HuH-7.5 (cell line): ENCODE measurements around the gene PPP1CA.
A peak's percentile ranks its signal among the peaks of the same experiment; 100 is the strongest.

Experiments
- DNase-seq: peaks from one replicate; pipeline ENCODE4 v3.0.0; 2011; ENCODE audit warnings: low spot score

Gene PPP1CA

DNA sequence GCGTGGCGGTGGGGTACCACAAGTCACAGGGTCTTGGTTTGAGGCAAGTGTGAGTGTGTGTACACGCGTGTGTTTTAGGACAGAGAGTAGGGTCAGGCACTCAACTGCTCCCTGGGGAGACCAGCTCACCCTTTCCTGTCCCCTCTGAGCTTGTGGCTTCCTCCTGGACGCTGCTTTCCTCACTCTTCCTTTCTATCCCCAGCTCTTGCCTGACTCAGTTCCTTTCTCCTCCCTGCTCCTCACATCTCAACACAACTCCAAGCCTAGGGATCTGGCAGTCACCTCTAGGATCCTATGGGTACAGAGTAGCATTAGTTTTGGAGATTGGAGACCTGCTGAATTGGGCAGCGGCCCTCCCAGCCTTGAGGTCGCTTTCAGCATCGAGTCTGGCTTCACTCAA is 32.4 kb downstream of the PPP1CA start:
- DNase-seq: no peak

DNA sequence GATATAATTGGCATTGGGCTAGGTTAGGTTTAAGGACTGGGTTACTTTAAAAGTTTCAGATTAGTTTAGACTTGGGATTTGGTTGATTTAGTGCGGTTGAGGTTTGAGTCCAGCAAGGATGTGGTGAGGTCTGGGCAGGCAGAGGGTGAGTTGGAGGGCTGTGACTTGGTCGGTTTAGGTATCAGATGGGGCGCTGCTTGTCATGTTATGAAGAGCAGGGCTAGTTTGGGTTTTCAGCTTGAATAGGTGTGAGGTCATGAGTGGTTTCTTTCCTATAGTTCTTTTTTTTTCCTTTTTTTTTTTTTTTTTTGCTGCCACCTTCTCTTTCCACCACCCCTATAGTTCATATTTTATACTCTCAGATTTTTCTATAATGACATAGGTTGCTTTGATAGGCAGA is 33.0 kb downstream of the PPP1CA start:
- DNase-seq: no peak

DNA sequence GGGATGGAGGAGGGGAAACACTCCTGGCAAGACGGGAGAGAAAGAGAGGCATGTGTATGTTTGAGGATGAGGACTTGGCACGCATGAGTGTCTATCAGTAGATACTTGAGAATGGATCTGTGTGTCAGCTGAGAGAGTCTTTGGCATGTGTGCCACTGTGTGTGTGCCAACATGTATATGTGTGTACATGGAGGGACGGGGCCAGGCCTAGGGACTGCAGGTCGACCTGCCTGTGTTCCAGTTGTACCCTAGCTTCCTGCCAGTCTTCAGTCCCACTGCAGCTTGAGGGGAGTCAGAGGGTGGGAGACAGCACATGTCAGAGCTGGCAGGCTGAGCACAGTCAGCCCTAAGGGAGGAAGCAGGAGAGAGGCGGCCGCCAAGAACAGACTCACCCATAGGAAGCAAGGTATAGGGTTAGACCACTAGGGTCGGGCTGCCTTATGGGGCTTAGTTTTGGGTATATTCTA is 33.9 kb downstream of the PPP1CA start:
- no peak for DNase-seq

DNA sequence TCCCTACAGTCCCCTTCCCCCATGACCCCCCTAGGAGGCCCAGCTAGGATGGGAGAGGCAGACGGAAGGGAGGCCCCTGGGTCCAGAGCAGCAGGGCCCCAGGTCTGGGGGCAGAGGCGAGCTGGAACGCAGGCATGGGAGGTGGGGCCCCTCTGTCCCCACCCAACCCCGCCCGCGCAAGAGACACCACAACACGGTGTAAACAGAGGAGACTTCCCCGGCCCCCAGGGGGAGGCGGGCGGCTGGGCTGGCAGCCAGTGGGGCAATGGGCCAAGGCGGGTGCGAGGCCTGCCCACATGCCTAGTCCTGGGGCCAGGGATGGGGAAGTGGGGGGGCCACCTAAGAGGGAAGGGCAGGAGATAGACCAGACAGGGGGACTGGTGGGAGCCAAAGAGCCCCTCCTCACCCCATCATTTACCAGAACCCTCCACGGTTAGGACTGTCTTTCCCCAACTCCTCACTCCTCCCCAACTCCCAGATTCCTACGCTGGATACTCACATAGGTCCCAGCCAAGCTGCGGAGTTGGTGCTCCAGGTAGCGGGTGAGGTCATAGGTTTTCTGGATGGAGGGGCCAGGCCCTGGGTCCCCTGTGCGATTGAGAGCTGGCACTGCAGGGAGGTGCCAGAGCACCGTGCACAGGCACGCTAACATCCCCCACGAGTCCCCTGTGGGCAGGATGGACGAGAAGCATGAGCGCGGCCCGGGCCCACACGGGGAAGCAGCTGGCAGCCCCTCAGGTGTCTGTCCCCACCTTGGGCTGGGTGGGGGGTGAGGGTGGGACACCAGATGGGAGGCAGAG is 34.5 kb downstream of the PPP1CA start:
- DNase-seq: no peak

DNA sequence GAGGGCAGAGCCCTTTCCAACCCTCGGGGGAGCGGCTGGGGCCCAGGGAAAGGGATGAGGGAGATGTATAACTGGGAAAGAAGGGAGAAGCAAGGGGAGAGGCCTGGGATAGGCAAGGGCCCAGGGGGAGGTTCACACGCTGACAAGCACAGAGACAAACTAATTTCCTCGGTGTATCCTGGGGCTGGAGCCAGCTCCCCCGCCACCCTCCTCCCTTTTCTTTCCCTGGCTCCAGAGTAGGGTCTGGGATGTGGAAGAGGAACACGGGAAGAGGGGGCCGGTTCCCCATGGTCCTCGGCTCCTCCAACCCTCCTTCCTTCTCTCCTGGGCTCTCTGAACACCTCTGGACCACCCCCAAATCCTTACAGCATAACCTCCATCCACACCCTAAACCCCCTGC is 35.1 kb downstream of the PPP1CA start:
- no peak for DNase-seq

DNA sequence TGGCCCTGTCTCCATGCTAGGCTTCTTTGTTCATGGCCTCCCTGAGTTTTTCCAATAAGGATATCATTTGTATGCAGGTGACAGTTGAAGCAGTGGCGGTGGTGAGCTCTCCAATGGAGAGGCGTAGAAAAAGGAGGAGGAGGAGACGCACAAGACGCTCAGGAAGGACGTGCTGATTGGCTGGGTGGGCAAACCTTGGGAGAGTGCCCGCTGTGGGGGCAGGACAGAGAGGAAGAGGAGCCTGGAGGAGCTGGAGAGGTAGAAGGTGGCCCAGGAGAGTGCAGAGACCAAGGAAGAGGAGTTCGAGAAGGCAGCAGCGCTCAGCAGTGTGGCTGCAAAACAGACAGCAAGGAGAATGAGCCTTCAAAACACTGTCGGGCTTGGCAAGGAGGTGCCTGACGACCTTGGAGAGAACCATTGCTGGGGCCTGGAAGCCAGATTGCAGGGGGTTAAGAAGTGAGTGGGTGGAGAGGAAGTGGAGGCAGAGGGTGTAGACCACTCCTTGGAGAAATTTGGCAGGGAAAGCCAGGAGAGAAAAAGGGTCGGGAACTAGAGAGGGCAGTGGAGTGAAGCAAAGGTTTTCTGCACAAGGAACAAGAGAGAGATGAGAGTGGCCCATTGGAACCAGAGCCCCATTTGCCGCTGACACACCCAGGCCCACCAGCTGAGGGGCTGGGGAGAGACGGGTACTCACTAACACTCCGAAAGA is 35.8 kb downstream of the PPP1CA start:
- no peak for DNase-seq

DNA sequence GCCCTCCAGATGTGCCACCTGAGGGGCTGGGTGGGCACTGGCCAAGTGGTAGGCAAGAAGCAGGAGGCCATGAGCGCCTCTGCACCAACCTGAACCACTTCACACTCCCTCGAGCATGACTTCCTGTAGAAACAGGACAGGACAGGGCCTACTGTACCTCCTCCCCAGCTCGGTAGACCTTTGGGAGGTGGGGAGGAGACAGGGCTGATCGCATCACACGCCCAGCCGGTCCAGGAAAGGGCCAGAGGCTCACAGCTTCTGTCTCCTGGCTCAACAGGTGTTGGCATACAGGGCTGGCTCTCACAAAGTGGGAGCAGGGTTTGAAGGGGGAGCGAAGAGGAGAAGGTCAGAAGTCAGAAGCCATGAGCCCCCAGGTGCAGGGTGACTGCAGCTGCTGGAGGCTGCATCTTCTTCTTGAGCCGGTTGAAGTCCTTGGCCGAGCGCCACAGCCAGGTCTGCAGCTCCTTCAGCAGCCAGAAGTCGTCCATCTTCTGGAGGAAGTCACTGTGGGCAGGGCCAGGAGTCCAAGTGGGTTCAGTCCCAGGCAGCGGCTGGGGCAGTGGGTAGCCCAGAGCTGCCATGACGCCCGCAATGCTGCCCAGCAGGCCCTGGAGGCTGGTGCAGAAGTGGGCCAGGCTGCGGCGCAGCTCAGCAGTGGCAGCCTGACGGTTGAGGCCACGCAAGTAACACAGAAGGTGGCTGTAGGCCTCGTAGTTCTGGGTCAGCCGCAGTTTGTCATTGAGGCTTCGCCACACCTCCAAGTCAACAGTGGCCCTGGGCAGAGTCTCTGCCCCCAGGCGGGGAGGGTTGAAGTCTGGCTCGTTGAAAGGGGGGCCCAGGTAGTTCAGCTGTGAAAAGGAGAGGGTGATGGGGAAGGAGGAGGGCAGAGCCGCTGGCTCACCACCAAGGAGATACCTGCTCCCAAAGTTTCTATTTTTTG is 36.6 kb downstream of the PPP1CA start:
- DNase-seq: no peak

DNA sequence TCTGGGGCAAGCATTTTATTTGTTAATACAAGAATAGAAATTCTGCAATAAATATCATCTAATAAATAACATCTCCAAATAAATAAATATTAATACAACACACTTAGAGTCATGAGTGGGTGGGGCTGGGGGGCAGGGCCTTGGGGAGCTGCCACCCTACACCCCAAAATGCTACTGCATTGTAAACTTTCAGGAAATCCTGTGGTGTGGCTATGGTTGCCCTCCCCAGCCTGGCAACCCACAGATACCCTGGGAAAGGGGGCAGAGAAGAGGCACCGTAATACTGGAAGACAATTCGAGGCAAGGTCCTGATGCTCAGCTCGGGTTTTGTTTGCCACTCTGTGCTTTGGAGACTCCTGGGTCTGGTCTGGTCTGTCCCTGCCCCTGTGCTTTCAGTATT is 37.5 kb downstream of the PPP1CA start:
- no peak for DNase-seq

DNA sequence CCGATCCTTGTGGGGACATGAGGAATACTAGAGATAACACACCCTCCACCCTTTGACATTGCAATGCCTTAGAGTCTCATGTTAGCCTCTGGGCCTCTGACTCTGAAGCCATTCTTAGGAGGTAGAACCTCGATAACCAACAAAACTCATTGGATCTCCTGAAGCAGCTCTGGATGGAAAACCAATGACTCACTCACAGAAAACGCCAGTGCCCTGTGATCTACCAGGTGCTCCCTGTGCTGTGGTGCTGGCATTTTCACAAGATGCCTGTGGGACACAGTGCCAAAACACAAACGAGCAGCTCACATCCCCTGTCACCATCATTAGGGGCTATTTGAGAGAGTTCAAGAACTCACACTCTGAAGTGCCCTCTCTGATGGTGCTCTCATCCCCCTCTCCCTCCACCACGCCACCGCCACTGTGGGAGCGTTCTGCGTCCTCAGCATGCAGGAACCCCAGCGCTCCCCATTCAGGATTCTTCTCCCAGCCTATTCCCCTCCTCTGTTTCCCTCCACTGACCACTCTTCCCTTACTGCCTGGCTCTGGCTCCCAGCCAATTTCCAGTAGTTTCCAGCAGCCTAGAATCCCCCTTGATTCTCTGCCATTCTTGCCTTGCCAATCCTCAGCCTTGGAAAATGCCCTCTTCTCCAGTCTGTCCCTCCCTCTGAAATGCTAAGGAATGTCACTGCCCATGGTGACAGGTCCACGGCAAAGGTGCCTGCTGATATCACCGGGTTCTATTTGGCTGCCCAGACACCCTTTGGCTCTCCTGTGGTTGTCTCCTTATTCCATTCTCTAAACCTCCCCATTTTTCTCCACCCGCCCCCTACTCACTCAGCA is 43.6 kb downstream of the PPP1CA start:
- DNase-seq: peak; percentile 21

DNA sequence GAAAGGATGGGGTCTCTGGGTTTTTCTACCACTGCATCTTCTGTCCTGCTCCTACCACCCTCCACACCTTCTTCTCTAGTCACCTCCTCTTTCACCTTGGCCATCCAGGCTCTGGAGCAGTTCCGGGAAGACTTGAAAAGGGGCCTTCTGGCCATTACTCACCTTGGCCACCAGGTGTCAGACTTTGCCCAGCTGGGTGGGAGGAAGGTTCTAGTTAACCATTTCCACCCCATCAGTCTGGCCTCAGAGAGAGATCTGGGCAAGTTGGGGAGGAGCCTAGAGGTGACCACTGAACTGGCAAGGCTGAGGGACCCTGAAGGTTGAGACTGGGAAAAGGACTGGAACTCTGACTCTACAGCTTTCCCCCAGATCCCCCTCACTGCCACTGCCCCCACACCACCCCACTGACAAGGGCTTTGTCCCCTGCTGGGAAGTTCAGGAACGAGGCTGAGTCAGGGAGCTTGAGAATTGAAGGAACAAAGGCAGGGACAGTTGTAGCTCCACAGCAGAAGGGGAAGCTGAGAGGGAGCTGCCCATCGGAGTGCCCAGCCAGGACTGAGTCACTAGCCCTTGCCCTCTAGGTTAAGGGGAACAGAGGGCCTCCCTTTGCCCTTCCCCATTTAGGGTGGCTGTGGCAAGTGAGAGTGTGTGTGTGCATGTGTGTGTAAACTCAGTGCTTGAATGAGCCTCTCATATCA is 44.6 kb downstream of the PPP1CA start:
- peak; percentile 100 for DNase-seq

DNA sequence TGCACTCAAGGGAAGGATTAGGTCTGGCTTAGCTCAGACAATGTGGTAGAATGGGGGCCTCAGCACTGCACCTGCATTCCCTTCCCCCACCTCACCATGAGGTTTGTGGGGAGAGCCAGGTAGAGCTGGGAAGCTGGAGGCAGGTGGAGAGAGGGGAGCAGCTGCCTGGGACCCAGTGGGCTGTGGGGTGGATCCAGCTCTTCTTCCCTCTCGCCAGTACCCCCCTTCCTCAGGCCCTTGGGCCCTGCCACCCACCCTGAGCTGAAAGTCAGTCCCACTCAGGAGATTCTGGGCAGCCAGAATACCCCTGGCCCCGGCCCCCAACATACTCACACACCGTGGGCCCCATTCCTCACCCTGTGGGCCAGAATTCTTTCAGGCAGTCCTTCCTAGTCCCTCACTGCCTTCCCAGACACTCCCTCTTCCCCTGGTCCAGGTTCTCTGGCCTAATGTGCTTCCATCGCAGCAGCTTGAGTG is 45.2 kb downstream of the PPP1CA start:
- peak; percentile 19 for DNase-seq

DNA sequence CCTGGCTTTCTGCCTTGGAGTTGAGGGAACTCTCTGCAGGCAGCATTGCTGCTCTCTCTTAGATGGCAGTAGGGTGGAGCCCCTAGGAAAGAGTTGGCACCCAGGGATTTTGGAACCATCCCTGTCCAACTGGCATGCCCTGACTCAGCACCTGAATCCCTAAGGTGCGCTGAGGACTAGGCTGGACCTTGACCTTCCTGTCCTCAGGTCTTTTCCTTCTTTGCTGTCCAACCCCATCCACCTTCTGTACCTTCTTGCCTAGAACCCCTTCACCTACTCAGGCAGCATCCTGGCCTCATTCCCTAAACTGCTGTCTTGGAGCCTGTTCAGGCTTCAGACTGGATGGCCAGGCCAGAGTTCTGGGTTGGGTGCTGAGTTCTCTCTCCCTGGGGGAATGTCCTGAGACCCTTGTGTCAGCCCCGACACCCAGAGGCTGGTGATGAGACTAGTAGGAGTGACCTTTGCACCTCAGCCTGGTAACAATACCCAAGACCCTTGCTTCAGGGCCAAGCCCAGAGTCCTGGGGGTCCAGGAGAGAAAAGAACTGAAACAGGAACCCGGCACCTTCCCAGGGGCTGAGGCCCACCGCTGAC is 45.8 kb downstream of the PPP1CA start:
- peak; percentile 22 for DNase-seq

DNA sequence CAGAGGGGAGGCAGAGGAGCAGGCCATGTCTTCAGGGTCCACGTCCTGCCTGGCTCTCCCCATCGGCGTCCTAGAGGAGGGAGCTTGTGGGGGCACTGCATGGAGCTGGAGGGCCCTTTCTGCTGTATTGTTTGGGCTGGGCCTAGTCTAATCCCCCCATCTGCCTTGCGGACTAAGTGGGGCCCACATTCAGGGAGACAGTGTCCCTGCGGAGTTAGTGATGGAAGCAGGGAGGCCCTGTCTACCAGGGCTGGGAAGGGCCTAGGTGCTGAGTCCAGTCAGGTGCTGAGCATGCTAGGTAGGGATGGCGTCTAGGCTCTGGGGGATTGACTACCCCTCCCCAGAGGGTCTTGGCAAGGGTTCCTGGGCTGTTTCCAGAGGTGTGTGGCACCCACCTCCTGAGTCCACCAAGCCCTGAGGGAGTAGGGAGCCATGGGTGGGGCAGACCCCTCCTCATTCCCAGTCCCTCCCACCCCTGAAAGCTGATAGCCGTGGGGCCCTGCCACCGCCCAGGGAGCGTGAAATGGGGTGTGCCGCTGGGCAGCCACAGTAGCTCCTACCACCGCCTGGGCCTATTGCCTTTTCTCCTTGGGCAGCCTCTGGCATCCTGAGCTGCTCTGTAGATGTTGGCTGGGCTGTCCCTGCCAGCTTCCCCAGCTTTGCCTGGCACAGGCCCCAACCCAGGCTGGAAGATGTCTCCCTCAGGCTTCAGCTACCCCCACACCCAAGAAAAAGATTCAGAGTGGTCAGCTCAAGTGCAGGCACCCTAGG is 46.5 kb downstream of the PPP1CA start:
- DNase-seq: peak; percentile 32

DNA sequence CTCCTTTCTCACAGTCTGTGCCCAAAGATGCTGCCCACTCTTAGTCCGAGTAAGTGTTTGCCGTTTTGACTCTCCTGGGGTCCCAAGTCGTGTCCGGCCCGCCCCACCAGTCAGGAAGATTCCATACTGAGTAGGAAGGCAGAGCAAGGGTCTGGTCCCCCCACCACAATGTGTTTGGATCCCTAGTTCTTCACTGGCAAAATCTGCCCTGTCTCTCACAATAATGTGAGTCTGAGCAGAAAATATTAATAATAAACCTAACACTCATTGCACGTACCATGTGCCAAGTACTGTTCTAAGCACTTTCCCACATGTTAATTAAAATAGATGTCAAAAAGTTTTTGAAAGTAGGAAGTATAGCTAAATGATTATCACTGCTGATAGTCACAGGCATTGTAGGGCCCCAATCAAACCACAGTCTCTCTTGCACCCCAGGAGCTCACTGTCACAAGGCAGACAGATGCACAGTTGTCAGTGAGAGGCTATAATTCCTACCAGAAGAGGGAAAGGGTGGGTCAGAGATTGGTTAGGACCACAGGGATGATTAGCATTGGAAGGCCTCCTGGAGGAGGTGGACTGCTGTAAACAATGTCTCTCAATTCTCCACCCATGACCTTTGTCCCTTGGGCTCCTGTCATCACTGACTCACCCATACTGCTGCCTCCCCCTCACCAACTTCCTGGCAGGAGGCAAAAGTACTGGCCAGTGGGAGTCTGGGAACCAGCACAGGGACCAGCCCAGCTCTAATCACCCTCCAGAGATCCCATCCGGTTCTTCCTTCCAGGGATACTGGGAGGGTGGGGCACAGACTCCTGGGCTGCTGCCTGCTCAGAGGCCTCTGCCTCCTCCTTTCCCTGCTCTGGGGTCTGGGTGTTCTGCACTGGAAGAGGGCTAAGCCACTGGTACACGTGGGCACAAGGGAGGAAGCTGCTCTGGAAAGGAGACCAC is 47.3 kb downstream of the PPP1CA start:
- peak; percentile 99 for DNase-seq

DNA sequence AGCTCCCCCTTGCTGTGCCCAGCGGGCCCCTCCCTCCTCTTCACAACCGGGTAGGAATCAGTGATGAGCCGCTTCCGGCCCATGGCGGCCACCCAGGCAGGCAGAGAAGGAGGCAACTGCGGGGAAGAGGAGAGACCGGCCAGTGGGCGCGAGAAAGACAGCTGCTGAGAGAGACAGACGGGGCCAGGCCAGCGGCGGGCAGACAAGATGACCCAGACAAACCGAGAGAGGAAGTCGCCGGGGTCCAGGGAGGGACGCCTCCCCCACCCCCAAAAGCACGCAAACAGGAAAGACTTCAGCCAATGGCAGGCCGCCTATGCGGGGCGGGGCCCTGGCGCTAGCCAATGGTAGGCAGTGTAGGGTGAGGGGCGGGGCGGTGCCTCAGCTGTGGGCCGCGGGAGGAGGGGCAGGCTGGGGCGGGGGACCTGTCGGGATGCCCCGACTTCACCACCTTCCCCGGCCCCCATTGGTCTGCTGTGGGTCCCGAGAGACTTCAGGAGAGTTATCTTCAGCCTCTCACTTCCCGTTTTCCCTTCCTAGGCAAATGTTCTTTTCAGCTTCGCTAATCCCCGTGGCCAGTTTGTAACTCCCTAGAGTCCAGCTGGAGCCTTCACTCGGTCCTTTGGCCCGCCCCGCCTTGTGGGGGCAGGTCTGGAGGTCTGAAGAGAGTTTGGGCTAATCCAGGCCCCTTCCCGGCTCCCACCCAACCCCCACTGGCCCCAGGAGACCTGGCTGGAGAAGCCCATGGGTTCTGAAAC is 48.2 kb downstream of the PPP1CA start, which contains the start of gene POLD4:
TSS of gene POLD4 (minus strand) at position 230 of the 758 bp plus-strand sequence. CDS start at position 83, 147 bp downstream.
- peak; percentile 100 for DNase-seq

DNA sequence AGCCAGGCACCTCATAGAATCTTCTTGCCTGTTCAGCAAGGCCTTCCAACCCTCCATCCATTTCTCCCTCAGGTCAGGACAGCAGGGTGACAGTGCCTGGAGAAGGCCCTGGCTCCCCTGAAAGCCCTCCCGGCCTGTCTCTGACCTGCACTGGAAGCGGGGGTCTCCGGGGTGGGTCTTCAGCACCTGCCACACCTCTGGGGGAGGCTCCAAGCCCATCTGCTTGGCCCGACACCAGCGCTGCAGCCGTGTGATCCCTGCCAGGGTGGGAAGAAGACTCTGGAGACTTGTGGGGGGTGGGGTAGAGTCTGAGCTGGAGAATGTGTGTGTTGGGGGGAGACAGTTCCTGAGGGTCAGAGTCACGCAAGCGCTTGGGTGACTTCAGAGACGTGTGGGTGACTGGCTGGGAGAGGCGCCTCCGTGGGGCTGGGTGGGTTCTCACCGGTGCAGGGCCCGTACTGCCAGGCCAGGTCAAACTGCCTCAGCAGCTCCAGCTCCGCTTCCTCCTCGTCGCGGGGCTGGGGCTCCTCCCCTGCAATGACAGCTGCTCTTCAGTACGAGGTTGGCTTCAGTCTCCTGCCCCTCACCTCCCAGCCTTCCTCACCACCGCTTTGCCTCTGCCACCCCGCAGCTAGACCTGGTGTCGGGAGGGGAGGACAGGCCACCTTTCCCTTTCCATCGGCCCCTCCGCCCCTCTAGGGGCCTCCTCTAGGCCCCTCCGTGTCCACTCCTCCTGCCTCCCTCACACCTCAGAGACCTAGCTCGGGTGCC is 48.9 kb downstream of the PPP1CA start:
- DNase-seq: no peak
